GM12874 (cell line): ENCODE data around the gene TMPRSS3.

ENCODE experiments used
- CTCF ChIP-seq: IDR thresholded peaks from 2 replicates; pipeline ENCODE4 v1.5.1; 2011; ENCODE audit warnings: low read depth, mild to moderate bottlenecking, control low read depth, low read length, moderate library complexity; ENCODE audit not compliant: insufficient read depth

The TMPRSS3 gene

GRCh38 chr21:42391297-42391696 lies 4.6 kb downstream of the TMPRSS3 start:
- TF ChIP-seq CTCF: no peak

GRCh38 chr21:42390696-42391095 lies 5.2 kb downstream of the TMPRSS3 start:
- TF ChIP-seq CTCF: no peak

GRCh38 chr21:42390193-42390592 lies 5.7 kb downstream of the TMPRSS3 start:
- TF ChIP-seq CTCF: no peak

- TF ChIP-seq CTCF: no peak
Measured at GRCh38 chr21:42389449-42389835, 6.4 kb downstream of the TMPRSS3 start.

GRCh38 chr21:42388740-42389448 lies 7.0 kb downstream of the TMPRSS3 start:
- no peak for TF ChIP-seq CTCF

GRCh38 chr21:42387843-42388340 lies 8.0 kb downstream of the TMPRSS3 start:
- TF ChIP-seq CTCF: no peak

- TF ChIP-seq CTCF: no peak
Measured at GRCh38 chr21:42387164-42387563, 8.7 kb downstream of the TMPRSS3 start.
